A549 (cell line): ENCODE data around the gene TSPAN3. TPM values are rescaled to one million over a fixed set of nuclear protein-coding genes. Genes with fewer than 3 reads are reported as not detected.

Experiments
- ATAC-seq, 2 experiments: fragments of 200-7000 bp in 1 of 2; fragments of >200 bp in 1 of 2; cut with Nextera tagmentation in 1 of 2; cut with Tn5 transposase in 1 of 2; 3 replicates each; pipeline versions ENCODE4 v1.8.0 to v1.9.1; 2018 to 2020; ENCODE audit warnings: mild to moderate bottlenecking in 1 of 2, moderate library complexity in 1 of 2
- CTCF ChIA-PET: fragments of 300-600 bp; sonication (Branson Sonifier 250); formaldehyde crosslinking; extraction: SDS; loops from one replicate; lab custom pipeline; 2021; ENCODE audit warnings: antibody characterized with exemption, inconsistent platforms; lab: Yijun Ruan, JAX
- POLR2A ChIA-PET: fragments of 350-600 bp; formaldehyde crosslinking; extraction: SDS; loops from one replicate; lab custom pipeline; 2021; ENCODE audit warnings: antibody characterized with exemption, inconsistent platforms; lab: Yijun Ruan, JAX
- DNase-seq, 2 experiments: peaks; one replicate each; pipeline versions ENCODE4 v3.0.0 to v3.0.0-alpha.2; 2011 to 2016; ENCODE audit warnings: low read depth in 1 of 2, low spot score in 1 of 2
- FAIRE-seq: peaks from 2 replicates; lab custom pipeline; 2011; peaks lifted over from hg19 to GRCh38; lab: Jason Lieb, UNC
- H3K27ac ChIP-seq, 2 experiments: fragments of >200 bp; sonication (Bioruptor Twin); formaldehyde crosslinking; 3 replicates each; pipeline ENCODE4 v1.5.1; 2016 to 2017
- H3K4me1 ChIP-seq: fragments of >200 bp; sonication (Bioruptor Twin); formaldehyde crosslinking; 3 replicates; pipeline ENCODE4 v1.6.1; 2016
- H3K4me2 ChIP-seq: fragments of >200 bp; sonication (Bioruptor Twin); formaldehyde crosslinking; 3 replicates; pipeline ENCODE4 v1.6.1; 2016
- H3K4me3 ChIP-seq: fragments of >200 bp; sonication (Bioruptor Twin); formaldehyde crosslinking; 3 replicates; pipeline ENCODE4 v1.5.1; 2016
- H3K9me3 ChIP-seq: fragments of >200 bp; sonication (Bioruptor Twin); formaldehyde crosslinking; 3 replicates; pipeline ENCODE4 v1.6.1; 2016
- ATOH8 ChIP-seq: fragments of 250-450 bp; sonication (Bioruptor Pico); IDR thresholded peaks from 2 replicates; pipeline ENCODE4 v1.5.0; 2020; ENCODE audit warnings: low read depth, mild to moderate bottlenecking, moderate library complexity
- BHLHE40 ChIP-seq: IDR thresholded peaks from 2 replicates; pipeline ENCODE4 v1.6.1; 2012; ENCODE audit warnings: low read depth, low read length, inconsistent platforms
- CBX8 ChIP-seq: fragments of 200-600 bp; sonication (generic); IDR thresholded peaks from 2 replicates; pipeline ENCODE4 v1.6.1; 2016
- CEBPB ChIP-seq, 2 experiments: fragments of >200 bp in 1 of 2; sonication (Bioruptor Twin) in 1 of 2; formaldehyde crosslinking in 1 of 2; IDR thresholded peaks; 2 replicates each; pipeline ENCODE4 v1.6.1; 2012 to 2016
- FOSB ChIP-seq: fragments of 250-450 bp; sonication (Bioruptor Pico); IDR thresholded peaks from 2 replicates; pipeline ENCODE4 v1.5.0; 2020; ENCODE audit warnings: mild to moderate bottlenecking, moderate library complexity
- GATA3 ChIP-seq: IDR thresholded peaks from 2 replicates; pipeline ENCODE4 v1.6.1; 2012; ENCODE audit warnings: borderline replicate concordance
- HES2 ChIP-seq: fragments of >200 bp; sonication (Bioruptor Twin); formaldehyde crosslinking; IDR thresholded peaks from 2 replicates; pipeline ENCODE4 v1.6.1; 2016
- HEYL ChIP-seq: fragments of 250-450 bp; sonication (Bioruptor Pico); IDR thresholded peaks from 2 replicates; pipeline ENCODE4 v1.8.0; 2021; ENCODE audit warnings: mild to moderate bottlenecking, moderate library complexity
- HMGXB4 ChIP-seq: fragments of 250-450 bp; sonication (Bioruptor Pico); IDR thresholded peaks from 2 replicates; pipeline ENCODE4 v1.5.0; 2021; ENCODE audit warnings: mild to moderate bottlenecking, moderate library complexity, borderline replicate concordance
- JUNB ChIP-seq: fragments of >200 bp; sonication (Bioruptor Twin); formaldehyde crosslinking; IDR thresholded peaks from 2 replicates; pipeline ENCODE4 v1.6.1; 2016
- MAFK ChIP-seq: fragments of 450-650 bp; IDR thresholded peaks from 2 replicates; pipeline ENCODE4 v1.6.1; 2014; ENCODE audit not compliant: partially characterized antibody
- MAZ ChIP-seq: fragments of 150-350 bp; IDR thresholded peaks from 2 replicates; pipeline ENCODE4 v1.6.1; 2014; ENCODE audit warnings: antibody characterized with exemption, low read depth, low read length, borderline replicate concordance
- NR3C1 ChIP-seq: fragments of >200 bp; sonication (Bioruptor Twin); formaldehyde crosslinking; IDR thresholded peaks from 3 replicates; pipeline ENCODE4 v1.6.1; 2017
- PBX3 ChIP-seq: IDR thresholded peaks from 2 replicates; pipeline ENCODE4 v1.6.1; 2012
- POLR2AphosphoS2 ChIP-seq: conservative IDR thresholded peaks from 2 replicates; pipeline ENCODE4 v1.6.1; 2012; ENCODE audit warnings: low read length, improper control_type of control experiment, inconsistent platforms
- RAD21 ChIP-seq, 2 experiments: fragments of >200 bp in 1 of 2; sonication (Bioruptor Twin) in 1 of 2; formaldehyde crosslinking in 1 of 2; IDR thresholded peaks in 1 of 2; conservative IDR thresholded peaks in 1 of 2; 2 replicates in 1 of 2; 3 replicates in 1 of 2; pipeline ENCODE4 v1.6.1; 2012 to 2018; ENCODE audit warnings: inconsistent platforms in 1 of 2
- RARB ChIP-seq: fragments of 250-450 bp; sonication (Bioruptor Pico); IDR thresholded peaks from 2 replicates; pipeline ENCODE4 v1.8.0; 2021; ENCODE audit warnings: mild to moderate bottlenecking, moderate library complexity
- REST ChIP-seq: fragments of 200-600 bp; sonication (generic); IDR thresholded peaks from 2 replicates; pipeline ENCODE4 v1.6.1; 2016; ENCODE audit warnings: antibody characterized with exemption, mild to moderate bottlenecking, moderate library complexity
- TFCP2L1 ChIP-seq: fragments of 250-450 bp; sonication (Bioruptor Pico); IDR thresholded peaks from 2 replicates; pipeline ENCODE4 v1.5.0; 2021; ENCODE audit warnings: mild to moderate bottlenecking
- ZFP36 ChIP-seq: fragments of 450-650 bp; IDR thresholded peaks from 2 replicates; pipeline ENCODE4 v1.6.1; 2014; ENCODE audit warnings: borderline replicate concordance; ENCODE audit not compliant: partially characterized antibody
- ZSCAN20 ChIP-seq: fragments of 250-450 bp; sonication (Bioruptor Pico); IDR thresholded peaks from 2 replicates; pipeline ENCODE4 v1.8.0; 2022; ENCODE audit warnings: mild to moderate bottlenecking, moderate library complexity
- WGBS: methylation state at CpG from one replicate; pipeline ENCODE4 v1.1.6; 2017; ENCODE audit errors: missing lambda C conversion rate; 5-methylcytosine and 5-hydroxymethylcytosine counted together
- polyA plus RNA-seq, 4 experiments: library from polyadenylated mRNA; depleted of rRNA in 3 of 4; stranded (reverse); fragments of >200 nt; fragmentation: RNase III in 1 of 4; extraction: RNeasy Plus Mini Kit Qiagen cat#74134 plus additional on column Dnase treatment in 1 of 4; gene quantifications; 2 replicates in 3 of 4; 3 replicates in 1 of 4; pipeline ENCODE4 v1.2.3, GENCODE V29; 2011 to 2017

The TSPAN3 gene
- polyA plus RNA-seq, 2 of the 4 experiments (the other 2 are of a cell fraction) = 362 to 636 TPM

GRCh38 chr15:77033417-77033728, 37.5 kb downstream of the TSPAN3 start (continued):
- TF ChIP-seq PBX3 = no peak
- no peak for TF ChIP-seq REST
- TF ChIP-seq ZFP36 = no peak

- FAIRE-seq (no peak), ATAC-seq (no peak), DNase-seq (no peak)
- ChIA-PET CTCF (interaction anchor here (0.7 to 7.4 kb wide), 6 partner anchors 9 to 172 kb away, joined by 3 to 76 read pairs (median 4); no protein-coding TSS in a partner anchor), POLR2A (no interaction called here)
- Histone ChIP-seq H3K4me2 (no peak overlapping the region), H3K27ac (no peak overlapping the region), H3K4me3 (no peak overlapping the region), H3K9me3 (peaks cover 6% of the 10 kb centered on the region; the same call in 2 of the 3 replicates), H3K4me1 (no peaks in the 10 kb centered on the region)
- TF ChIP-seq MAZ (no peak), GATA3 (no peak), NR3C1 (no peak), RARB (CRISPR knock-in tag) (no peak), ZFP36 (no peak), RAD21 (conservative IDR thresholded peaks at IDR 0.05 in 1 of 2, IDR thresholded peaks at IDR 0.05 in 1 of 2) (no peak), CBX8 (no peak), ZSCAN20 (CRISPR knock-in tag) (no peak), PBX3 (no peak), BHLHE40 (no peak), TFCP2L1 (no peak), POLR2AphosphoS2 (no peak), CEBPB (IDR thresholded peaks at IDR 0.05) (no peak), JUNB (no peak), FOSB (CRISPR knock-in tag) (no peak), ATOH8 (no peak), HEYL (no peak), HES2 (no peak), MAFK (no peak), HMGXB4 (no peak)
- WGBS = 88% methylated on average over 15 of the region's 18 CpGs
Observed at GRCh38 chr15:77032647-77033416, 38.1 kb downstream of the TSPAN3 start.
